HepG2 (cell line): ENCODE results near the gene NDUFS7. TPM values are rescaled to one million over a fixed set of nuclear protein-coding genes. Genes with fewer than 3 reads are reported as not detected.

Experiments
- ATAC-seq: fragments of 200-7000 bp; cut with Tn5 transposase; 3 replicates; pipeline ENCODE4 v1.9.1; 2020; ENCODE audit warnings: mild to moderate bottlenecking, moderate library complexity
- BruUV-seq: library from RNA; stranded (reverse); fragments of 400-500 nt; replicated peaks from 2 replicates; lab custom pipeline; 2021; lab: Mats Ljungman, UMichigan
- CTCF ChIA-PET: fragments of 300-600 bp; formaldehyde crosslinking; extraction: SDS; loops from one replicate; lab custom pipeline; 2021; ENCODE audit warnings: low total read pairs, inconsistent platforms, low intra/inter-chr PET ratio; lab: Yijun Ruan, JAX
- POLR2A ChIA-PET: fragments of 350-600 bp; sonication (Branson Sonifier 250); formaldehyde crosslinking; loops from one replicate; lab custom pipeline; 2020; ENCODE audit warnings: antibody characterized with exemption, inconsistent platforms; lab: Yijun Ruan, JAX
- DNase-seq: peaks from one replicate; pipeline ENCODE4 v3.0.0-alpha.2; 2015; ENCODE audit warnings: low spot score
- FAIRE-seq: peaks from 3 replicates; lab custom pipeline; 2011; peaks lifted over from hg19 to GRCh38; lab: Jason Lieb, UNC
- H2AFZ ChIP-seq: one replicate; pipeline ENCODE4 v1.6.1; 2011; ENCODE audit warnings: low read length, inconsistent platforms
- H3K27ac ChIP-seq: fragments of 300-600 bp; 3 replicates; pipeline ENCODE4 v1.8.0; 2011; ENCODE audit warnings: mixed run types, mild to moderate bottlenecking, mixed read lengths, low read length, inconsistent platforms; ENCODE audit not compliant: insufficient read depth; ENCODE audit errors: extremely low read length
- H3K27me3 ChIP-seq, 2 experiments: fragments of 200-600 bp in 1 of 2; 2 replicates in 1 of 2; 3 replicates in 1 of 2; pipeline versions ENCODE4 v1.6.0 to v1.8.0; 2011; ENCODE audit warnings: low read length in 2 of 2, mild to moderate bottlenecking in 2 of 2, moderate library complexity in 2 of 2, inconsistent platforms in 1 of 2; ENCODE audit not compliant: insufficient read depth in 2 of 2, control insufficient read depth in 1 of 2
- H3K36me3 ChIP-seq, 2 experiments: fragments of 200-600 bp in 1 of 2; replicated peaks in 1 of 2; 2 replicates in 1 of 2; 3 replicates in 1 of 2; pipeline versions ENCODE4 v1.5.1 to v1.8.0; 2011; ENCODE audit warnings: low read length in 2 of 2, inconsistent platforms in 1 of 2; ENCODE audit not compliant: insufficient read depth in 2 of 2, control insufficient read depth in 1 of 2
- H3K4me1 ChIP-seq: 2 replicates; pipeline ENCODE4 v1.5.1; 2012; ENCODE audit warnings: low read length, inconsistent platforms; ENCODE audit not compliant: insufficient read depth
- H3K4me2 ChIP-seq: 2 replicates; pipeline ENCODE4 v1.6.0; 2011; ENCODE audit warnings: low read depth, low read length, inconsistent platforms
- H3K4me3 ChIP-seq, 3 experiments: fragments of 200-600 bp in 1 of 3; sonication (generic), shearing (Covaris generic) in 1 of 3; replicated peaks in 1 of 3; 2 replicates each; pipeline ENCODE4 v1.5.1; 2011 to 2016; ENCODE audit warnings: low read length in 3 of 3, inconsistent platforms in 2 of 3, low read depth in 2 of 3, mild to moderate bottlenecking in 2 of 3, control low read depth in 1 of 3, mixed read lengths in 1 of 3; ENCODE audit not compliant: insufficient read depth in 1 of 3
- H3K79me2 ChIP-seq: one replicate; pipeline ENCODE4 v1.6.1; 2011; ENCODE audit warnings: low read length, inconsistent platforms; ENCODE audit not compliant: insufficient read depth
- H3K9ac ChIP-seq: 2 replicates; pipeline ENCODE4 v1.6.0; 2011; ENCODE audit warnings: mild to moderate bottlenecking, low read depth, low read length, inconsistent platforms; ENCODE audit not compliant: insufficient read depth
- H3K9me3 ChIP-seq: 2 replicates; pipeline ENCODE4 v1.5.1; 2012; ENCODE audit warnings: mild to moderate bottlenecking, low read length
- H4K20me1 ChIP-seq: 2 replicates; pipeline ENCODE4 v1.6.0; 2011; ENCODE audit warnings: inconsistent platforms, mild to moderate bottlenecking, low read length, moderate library complexity; ENCODE audit not compliant: insufficient read depth
- ATRX ChIP-seq: sonication (generic); formaldehyde crosslinking; IDR thresholded peaks from 2 replicates; pipeline ENCODE4 v1.4.0; 2020; ENCODE audit warnings: missing genetic modification reagents, borderline replicate concordance
- CHD2 ChIP-seq: IDR thresholded peaks from 2 replicates; pipeline ENCODE4 v1.6.1; 2011; ENCODE audit warnings: low read depth, low read length, improper control_type of control experiment
- ELF4 ChIP-seq: sonication (generic); formaldehyde crosslinking; IDR thresholded peaks from 2 replicates; pipeline ENCODE4 v1.5.0; 2020; ENCODE audit warnings: missing genetic modification reagents, mild to moderate bottlenecking, moderate library complexity, borderline replicate concordance
- HDAC2 ChIP-seq: sonication (generic); formaldehyde crosslinking; IDR thresholded peaks from 2 replicates; pipeline ENCODE4 v1.4.0; 2020; ENCODE audit warnings: missing genetic modification reagents
- KDM2A ChIP-seq: sonication (generic); formaldehyde crosslinking; IDR thresholded peaks from 2 replicates; pipeline ENCODE4 v1.4.0; 2020; ENCODE audit warnings: low read depth, missing genetic modification reagents, borderline replicate concordance
- KMT2A ChIP-seq: sonication (generic); formaldehyde crosslinking; IDR thresholded peaks from 2 replicates; pipeline ENCODE4 v1.4.0; 2020; ENCODE audit warnings: missing genetic modification reagents
- MAFK ChIP-seq, 2 experiments: IDR thresholded peaks in 1 of 2; conservative IDR thresholded peaks in 1 of 2; 2 replicates each; pipeline ENCODE4 v1.6.1; 2011; ENCODE audit warnings: improper control_type of control experiment in 2 of 2, low read length in 2 of 2
- NCOA2 ChIP-seq: sonication (generic); formaldehyde crosslinking; IDR thresholded peaks from 2 replicates; pipeline ENCODE4 v1.8.0; 2022; ENCODE audit warnings: inconsistent platforms
- PCBP2 ChIP-seq: fragments of 200-400 bp; formaldehyde crosslinking; optimal IDR thresholded peaks from 2 replicates; pipeline ENCODE3; 2018; ENCODE audit warnings: low read length, low read depth; ENCODE audit not compliant: poor library complexity, severe bottlenecking
- RFX5 ChIP-seq: IDR thresholded peaks from 2 replicates; pipeline ENCODE4 v1.6.1; 2011; ENCODE audit warnings: low read depth, low read length, improper control_type of control experiment
- RNF219 ChIP-seq: sonication (generic); formaldehyde crosslinking; IDR thresholded peaks from 2 replicates; pipeline ENCODE4 v1.5.0; 2020; ENCODE audit warnings: mild to moderate bottlenecking, missing genetic modification reagents
- U2AF2 ChIP-seq: fragments of 200-400 bp; formaldehyde crosslinking; IDR thresholded peaks from 2 replicates; pipeline ENCODE4 v1.6.1; 2017; ENCODE audit warnings: low read depth, mild to moderate bottlenecking, low read length
- YEATS4 ChIP-seq: sonication (generic); formaldehyde crosslinking; IDR thresholded peaks from 2 replicates; pipeline ENCODE4 v1.4.0; 2020; ENCODE audit warnings: missing genetic modification reagents, borderline replicate concordance
- ZNF251 ChIP-seq: sonication (generic); formaldehyde crosslinking; IDR thresholded peaks from 2 replicates; pipeline ENCODE4 v1.9.0; 2021; ENCODE audit warnings: mild to moderate bottlenecking, missing genetic modification reagents
- ZNF343 ChIP-seq: sonication (generic); formaldehyde crosslinking; IDR thresholded peaks from 2 replicates; pipeline ENCODE4 v1.4.0; 2020; ENCODE audit warnings: mild to moderate bottlenecking, missing genetic modification reagents
- ZNF572 ChIP-seq: sonication (generic); formaldehyde crosslinking; IDR thresholded peaks from 2 replicates; pipeline ENCODE4 v1.5.1; 2020; ENCODE audit warnings: mild to moderate bottlenecking, missing genetic modification reagents
- ZNF891 ChIP-seq: sonication (generic); formaldehyde crosslinking; IDR thresholded peaks from 2 replicates; pipeline ENCODE4 v1.5.0; 2020; ENCODE audit warnings: mild to moderate bottlenecking, missing genetic modification reagents
- ZSCAN31 ChIP-seq: sonication (generic); formaldehyde crosslinking; IDR thresholded peaks from 2 replicates; pipeline ENCODE4 v1.5.0; 2020; ENCODE audit warnings: low read depth, mild to moderate bottlenecking, missing genetic modification reagents
- WGBS: methylation state at CpG from one replicate; pipeline ENCODE4 v1.1.6; 2017; ENCODE audit warnings: low lambda C conversion rate; 5-methylcytosine and 5-hydroxymethylcytosine counted together
- in situ Hi-C: cut with HindIII; loops from 2 replicates; pipeline ENCODE4 v1.10.0; 2017; ENCODE audit warnings: low pct_unique_long_range_greater_than_20kb; ENCODE audit not compliant: extremely low pct_ligation_motif_present
- intact Hi-C: fragments of 100-400 bp; cut with micrococcal nuclease; formaldehyde crosslinking; loops from one replicate; pipeline ENCODE4 v1.10.0; 2022; ENCODE audit not compliant: unreplicated experiment
- polyA plus RNA-seq, 8 experiments: library from polyadenylated mRNA; depleted of rRNA in 3 of 8; stranded (reverse) in 7 of 8; unstranded in 1 of 8; fragments of >200 nt; fragmentation: Illumina TruSeq in 4 of 8; extraction: Trizol in 4 of 8; gene quantifications; 2 replicates each; pipeline versions ENCODE4 v1.2.1 to v1.2.3, GENCODE V29; 2011 to 2016; ENCODE audit warnings: low read depth in 4 of 8, missing spikeins in 1 of 8, mixed read lengths in 1 of 8; ENCODE audit not compliant: insufficient read depth in 1 of 8
- total RNA-seq, 5 experiments: library from RNA; depleted of rRNA; stranded (reverse); fragments of >200 nt; fragmentation: Illumina TruSeq; extraction: Trizol; gene quantifications; 2 replicates each; pipeline ENCODE4 v1.2.3, GENCODE V29; 2016; ENCODE audit warnings: low read depth in 1 of 5

The NDUFS7 gene
- total and polyA plus RNA-seq, 2 of the 13 experiments (the other 11 are each of a cell fraction or from before 2014, with no cell fraction given): 34.3 to 66.9 TPM

GRCh38 chr19:1430246-1430645 lies 46.5 kb downstream of the NDUFS7 start:
- BruUV-seq: no TSS peak
- no peak overlapping the region for H3K27ac ChIP-seq
- TF ChIP-seq KMT2A (CRISPR knock-in tag) (no peak), ZNF891 (CRISPR knock-in tag) (no peak), KDM2A (CRISPR knock-in tag) (no peak), MAFK (conservative IDR thresholded peaks at IDR 0.05 in 1 of 2, IDR thresholded peaks at IDR 0.05 in 1 of 2; ENCODE audit: low read length in 2 of 2) (no peak), ZNF251 (CRISPR knock-in tag) (no peak), NCOA2 (no peak), ZNF572 (CRISPR knock-in tag) (no peak), PCBP2 (no peak), HDAC2 (CRISPR knock-in tag) (no peak), ELF4 (CRISPR knock-in tag) (no peak), U2AF2 (no peak), YEATS4 (CRISPR knock-in tag) (no peak), ZSCAN31 (no peak), CHD2 (no peak), ATRX (no peak), ZNF343 (CRISPR knock-in tag) (no peak), RNF219 (CRISPR knock-in tag) (no peak), RFX5 (no peak)
- TF ChIP-seq, all 625 proteins: peak for 0
- H3K4me2 ChIP-seq: no peak overlapping the region
- no peaks in the 10 kb centered on the region for H3K9me3 ChIP-seq
- peaks cover 6% of the 10 kb centered on the region for H4K20me1 ChIP-seq
- no peak for FAIRE-seq
- no peak for DNase-seq
- peaks cover 33 to 77% of the 10 kb centered on the region in 2 experiments for H3K36me3 ChIP-seq
- H2AFZ ChIP-seq: no peak overlapping the region
- H3K79me2 ChIP-seq: peaks cover 15% of the 10 kb centered on the region
- ChIA-PET CTCF (no interaction called here), POLR2A (interaction anchor here (0.8 kb wide), 1 partner anchor 161 kb away, joined by 3 read pairs; the partner anchor contains the start of gene CIRBP)
- H3K4me3 ChIP-seq: no peak overlapping the region
- H3K27me3 ChIP-seq: no peaks in the 10 kb centered on the region
- H3K9ac ChIP-seq: no peak overlapping the region
- no peak for ATAC-seq
- intact Hi-C loops: no loop called here
- H3K4me1 ChIP-seq: peaks cover 7% of the 10 kb centered on the region
- in situ Hi-C loops: no loop called here
- WGBS: 100% methylated on average over 4 of the region's 14 CpGs
